Fibroblast of lung (primary cell): ENCODE results near the gene CD151.

Experiments
- CTCF ChIP-seq, 2 donors: IDR thresholded peaks in 1 of 2; conservative IDR thresholded peaks in 1 of 2; 1 replicate in 1 of 2; 2 replicates in 1 of 2; pipeline ENCODE4 v1.5.1; 2011 to 2012; ENCODE audit warnings: low read length in 2 of 2, control low read depth in 1 of 2, inconsistent platforms in 1 of 2, low read depth in 1 of 2, mild to moderate bottlenecking in 1 of 2
- EZH2 ChIP-seq: IDR thresholded peaks from 2 replicates; pipeline ENCODE4 v1.5.1; 2012; ENCODE audit warnings: low read length, control low read depth, mild to moderate bottlenecking; ENCODE audit errors: missing control alignments

- TF ChIP-seq CTCF (conservative IDR thresholded peaks at IDR 0.05 in 1 of 2, IDR thresholded peaks at IDR 0.05 in 1 of 2; ENCODE audit: low read depth in 1 of 2, low read length in 2 of 2) (no peak), EZH2 (no peak)
Observed at GRCh38 chr11:875203-875602, 42.5 kb downstream of the CD151 start.
